Hypothalamus (tissue), 51 donors: ENCODE results near the gene C2CD4C.
"Not testable (repeated sequence)": the region's sequence is repeated elsewhere in the genome, so short reads cannot be mapped to it uniquely, and the experiment has no call there.

ENCODE experiments used
- DNase-seq, 51 donors: peaks; one replicate each; lab custom pipeline; 2025; lab: John Stamatoyannopoulos, UW

The C2CD4C gene

DNA sequence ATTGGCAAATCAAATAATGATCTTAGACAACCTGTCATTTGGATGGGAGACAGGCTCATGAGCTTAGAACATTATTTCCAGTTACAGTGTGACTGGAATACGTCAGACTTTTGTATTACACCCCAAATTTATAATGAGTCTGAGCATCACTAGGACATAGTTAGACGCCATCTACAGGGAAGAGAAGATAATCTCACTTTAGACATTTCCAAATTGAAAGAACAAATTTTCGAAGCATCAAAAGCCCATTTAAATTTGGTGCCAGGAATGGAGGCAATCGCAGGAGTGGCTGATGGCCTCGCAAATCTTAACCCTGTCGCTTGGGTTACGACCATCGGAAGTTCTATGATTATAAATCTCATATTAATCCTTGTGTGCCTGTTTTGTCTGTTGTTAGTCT lies 22.8 kb downstream of the C2CD4C start:
- DNase-seq: not testable (repeated sequence)

- peak in 1 of 51 donors; percentile 10 for DNase-seq
These were observed 24.2 kb downstream of the C2CD4C start for GRCh38 chr19:384799-385169.

DNA sequence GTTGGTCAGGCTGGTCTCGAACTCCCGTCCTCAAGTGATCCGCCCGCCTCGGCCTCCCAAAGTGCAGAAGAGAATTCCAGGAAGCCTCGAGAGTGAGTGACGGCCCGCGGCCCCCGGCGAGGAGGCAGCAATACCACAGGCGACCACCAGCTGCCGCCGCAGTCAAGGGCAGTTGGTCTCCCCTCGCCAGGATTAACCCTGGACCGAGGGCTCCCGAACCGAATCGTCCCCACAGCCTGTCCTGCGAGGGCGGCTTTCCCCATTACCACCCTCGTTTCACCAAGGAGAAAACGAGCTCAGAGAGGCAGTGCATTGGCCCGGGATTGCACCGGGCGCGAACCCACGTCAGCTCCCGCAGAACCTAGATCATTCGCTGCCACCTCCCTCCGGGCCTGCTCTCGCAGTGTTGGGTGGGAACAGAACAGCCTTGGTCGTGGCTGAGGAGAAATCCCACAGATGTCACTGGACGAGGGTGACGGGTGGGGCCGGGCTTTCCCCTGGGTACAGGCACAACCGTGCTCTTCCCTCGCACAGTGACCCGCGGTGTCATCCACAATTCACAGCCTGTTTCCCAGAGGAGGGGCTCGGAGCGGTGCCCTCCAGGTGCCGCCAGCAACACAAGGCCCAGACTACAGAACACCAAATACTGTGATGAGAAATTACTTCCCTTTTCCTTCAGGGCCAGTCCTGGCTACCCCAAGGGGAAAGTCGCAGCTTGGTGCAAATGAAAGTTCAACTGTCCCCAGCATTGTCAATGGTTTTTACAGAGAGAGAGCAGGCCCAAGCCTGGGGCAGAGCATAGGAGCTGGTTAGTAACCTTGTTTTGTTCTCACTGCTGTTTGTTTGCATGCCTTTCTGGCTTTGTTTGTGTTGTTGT lies 24.8 kb downstream of the C2CD4C start:
- DNase-seq: peak in 21 of 51 donors; percentile 4 to 44 (median 22)

DNA sequence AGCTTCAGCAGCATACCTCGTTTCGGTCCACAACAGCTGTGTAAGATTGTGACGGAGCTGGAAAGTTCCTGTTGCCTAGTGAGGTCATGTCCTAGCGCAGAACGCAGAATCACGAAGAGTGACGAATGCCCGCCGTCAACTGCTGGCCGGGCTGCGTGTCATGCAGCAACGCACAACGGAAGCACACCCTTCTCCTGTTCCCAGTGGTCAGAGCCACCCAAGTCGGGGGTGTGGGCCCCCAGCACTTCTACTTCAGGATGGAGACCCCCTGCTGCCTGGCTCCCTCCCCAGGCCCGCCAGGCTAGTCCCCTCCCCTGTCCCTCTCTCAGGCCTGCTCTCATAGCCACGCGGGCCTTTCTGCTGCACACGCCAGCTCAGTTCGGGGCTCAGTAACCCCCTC lies 25.9 kb downstream of the C2CD4C start:
- no peak for DNase-seq

DNA sequence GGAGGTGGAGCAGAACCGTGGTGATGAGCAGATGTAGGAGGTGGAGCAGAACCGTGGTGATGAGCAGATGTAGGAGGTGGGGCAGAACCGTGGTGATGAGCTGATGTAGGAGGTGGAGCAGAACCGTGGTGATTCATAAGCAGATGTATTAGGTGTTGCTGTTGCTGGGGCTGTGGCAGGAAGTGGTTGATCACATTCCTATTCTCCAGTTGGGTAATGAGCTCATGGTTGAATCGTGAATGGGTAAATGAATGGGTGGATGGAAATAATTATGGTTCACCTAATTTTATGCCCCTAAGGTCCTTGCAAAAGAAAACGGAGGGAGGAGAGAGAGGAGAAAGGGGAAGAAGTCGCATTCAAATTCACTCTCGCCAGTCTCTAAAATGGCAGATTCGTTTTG lies 26.4 kb downstream of the C2CD4C start:
- not testable (repeated sequence) for DNase-seq

DNA sequence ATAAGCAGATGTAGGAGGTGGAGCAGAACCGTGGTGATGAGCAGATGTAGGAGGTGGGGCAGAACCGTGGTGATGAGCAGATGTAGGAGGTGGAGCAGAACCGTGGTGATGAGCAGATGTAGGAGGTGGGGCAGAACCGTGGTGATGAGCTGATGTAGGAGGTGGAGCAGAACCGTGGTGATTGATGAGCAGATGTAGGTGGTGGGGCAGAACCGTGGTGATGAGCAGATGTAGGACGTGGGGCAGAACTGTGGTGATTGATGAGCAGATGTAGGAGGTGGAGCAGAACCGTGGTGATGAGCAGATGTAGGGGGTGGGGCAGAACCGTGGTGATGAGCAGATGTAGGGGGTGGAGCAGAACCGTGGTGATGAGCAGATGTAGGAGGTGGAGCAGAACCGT lies 27.0 kb downstream of the C2CD4C start:
- DNase-seq: not testable (repeated sequence)

DNA sequence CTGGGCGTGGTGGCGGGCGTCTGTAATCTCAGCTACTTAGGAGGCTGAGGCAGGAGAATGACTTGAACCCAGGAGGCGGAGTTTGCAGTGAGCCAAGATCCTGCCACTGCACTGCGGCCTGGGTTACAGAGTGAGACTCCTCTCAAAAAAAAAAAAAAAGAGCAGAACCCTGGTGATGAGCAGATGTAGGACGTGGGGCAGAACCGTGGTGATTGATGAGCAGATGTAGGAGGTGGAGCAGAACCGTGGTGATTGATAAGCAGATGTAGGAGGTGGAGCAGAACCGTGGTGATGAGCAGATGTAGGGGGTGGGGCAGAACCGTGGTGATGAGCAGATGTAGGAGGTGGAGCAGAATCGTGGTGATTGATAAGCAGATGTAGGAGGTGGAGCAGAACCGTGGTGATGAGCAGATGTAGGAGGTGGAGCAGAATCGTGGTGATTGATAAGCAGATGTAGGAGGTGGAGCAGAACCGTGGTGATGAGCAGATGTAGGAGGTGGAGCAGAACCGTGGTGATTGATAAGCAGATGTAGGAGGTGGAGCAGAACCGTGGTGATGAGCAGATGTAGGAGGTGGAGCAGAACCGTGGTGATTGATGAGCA lies 28.2 kb downstream of the C2CD4C start:
- DNase-seq: not testable (repeated sequence)

DNA sequence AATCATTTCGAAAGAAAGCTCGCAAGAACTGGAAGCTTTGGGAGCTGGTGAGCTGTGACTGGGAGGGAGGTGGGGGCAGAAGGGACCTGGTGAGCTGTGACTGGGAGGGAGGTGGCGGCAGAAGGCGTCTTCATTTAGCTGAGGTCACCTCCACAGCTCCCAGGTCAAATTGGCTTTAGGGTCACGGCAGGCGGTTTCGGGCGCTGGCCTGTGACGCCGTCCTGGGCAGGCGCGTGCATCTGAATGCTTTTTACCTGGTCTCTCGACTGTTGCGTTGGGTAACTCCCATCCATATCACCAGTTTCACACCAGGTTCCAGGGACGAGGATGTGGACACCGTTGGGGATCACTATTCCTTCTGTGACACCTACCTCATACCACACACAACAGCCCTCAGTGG lies 29.2 kb downstream of the C2CD4C start:
- DNase-seq: no peak

DNA sequence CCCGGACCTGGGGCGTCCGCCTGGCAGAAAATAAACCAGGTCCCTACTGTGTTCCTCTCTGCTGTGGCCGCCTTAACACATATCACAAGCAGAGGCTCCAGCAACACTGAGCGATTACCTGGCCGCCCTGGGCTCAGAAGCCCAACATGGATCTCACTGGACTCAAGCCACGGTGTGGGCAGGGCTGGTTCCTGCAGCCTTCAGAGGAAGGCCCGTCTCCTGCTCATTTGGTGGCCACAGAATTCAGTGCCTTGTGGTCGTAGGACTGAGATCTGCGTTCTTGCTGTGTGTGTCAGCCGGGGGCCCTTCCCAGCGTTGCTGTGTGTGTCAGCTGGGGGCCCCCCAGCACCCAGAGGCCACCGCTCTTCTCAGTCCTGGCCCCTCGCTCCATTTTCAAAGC lies 30.2 kb downstream of the C2CD4C start:
- DNase-seq: no peak

DNA sequence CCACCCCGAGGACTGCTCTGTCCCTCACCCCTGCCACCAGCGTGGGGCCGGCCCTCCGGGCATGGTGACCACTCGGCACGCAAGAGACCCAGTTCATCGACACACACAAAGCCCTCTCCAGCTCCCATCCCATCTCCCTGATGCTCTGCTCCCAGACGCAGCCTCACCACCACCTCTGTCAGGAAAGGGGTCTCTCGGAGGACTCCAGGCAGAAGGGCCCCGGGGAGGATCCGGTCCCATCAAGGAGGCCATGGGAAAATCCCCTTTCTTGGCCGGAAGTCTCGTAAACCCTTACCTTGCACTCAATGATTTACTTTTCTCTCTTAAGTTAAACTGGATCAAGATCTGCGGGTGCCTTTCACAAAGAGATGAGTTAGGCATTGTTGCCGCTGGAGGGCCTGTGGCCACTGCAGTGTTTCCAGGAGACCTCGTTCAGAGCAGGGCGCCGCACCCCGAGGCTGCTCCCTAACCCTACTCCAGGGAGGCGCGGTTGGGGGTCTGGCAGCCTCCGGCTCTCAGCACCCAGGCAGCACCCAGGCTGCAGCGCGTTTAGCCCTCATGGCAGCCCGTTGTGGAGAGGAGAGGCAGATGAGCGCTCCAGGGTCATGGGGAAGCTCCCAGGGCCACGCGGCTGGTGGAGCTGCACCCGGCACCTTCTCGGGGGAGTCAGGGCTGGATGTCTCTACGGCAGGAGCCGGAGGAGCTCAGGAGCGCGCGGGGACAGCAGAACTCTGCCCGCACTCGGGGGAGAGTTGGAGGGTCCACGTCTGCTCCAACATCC lies 31.0 kb downstream of the C2CD4C start:
- no peak for DNase-seq

DNA sequence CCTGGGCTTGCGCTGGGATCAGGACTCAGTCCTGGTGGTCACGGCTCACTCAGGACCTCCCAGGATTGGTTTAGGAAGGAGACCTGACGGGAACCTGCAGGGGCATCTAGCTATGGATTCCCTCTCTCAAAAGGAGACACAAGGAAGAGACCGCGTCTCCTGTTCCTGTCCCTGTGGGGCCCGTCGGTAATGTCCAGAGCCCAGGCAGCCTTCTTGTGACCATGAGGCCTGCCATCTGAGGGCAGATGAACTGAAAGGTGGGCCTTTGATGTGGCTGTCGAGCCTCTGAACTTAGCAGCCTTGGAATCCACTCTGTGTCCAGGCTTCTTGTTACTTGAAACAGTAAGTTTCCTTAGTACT lies 32.9 kb downstream of the C2CD4C start:
- no peak for DNase-seq

GRCh38 chr19:375395-376110 lies 33.4 kb downstream of the C2CD4C start:
- no peak for DNase-seq

DNA sequence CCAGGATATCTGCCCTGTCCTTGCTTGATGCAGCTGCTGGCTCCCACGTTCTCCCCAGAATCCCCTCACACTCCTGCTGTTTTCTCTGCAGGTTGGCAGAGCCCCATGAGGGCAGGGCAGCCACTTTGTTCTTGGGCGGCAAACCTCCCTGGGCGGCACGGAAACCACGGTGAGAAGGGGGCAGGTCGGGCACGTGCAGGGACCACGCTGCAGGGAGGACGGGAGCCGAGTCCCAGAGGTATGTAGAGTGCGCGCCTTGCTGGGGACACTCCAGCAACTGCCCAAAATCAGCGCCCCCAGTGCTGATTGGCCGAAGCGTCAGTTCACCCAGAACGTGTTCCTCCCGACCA lies 34.1 kb downstream of the C2CD4C start:
- DNase-seq: no peak

- DNase-seq: no peak
These were observed 34.6 kb downstream of the C2CD4C start for GRCh38 chr19:374183-374885.

- DNase-seq: no peak
These were observed 35.4 kb downstream of the C2CD4C start for GRCh38 chr19:373391-374182.

GRCh38 chr19:372306-372890 lies 36.5 kb downstream of the C2CD4C start:
- DNase-seq: peak in 8 of 51 donors; percentile 4 to 28 (median 12)

DNA sequence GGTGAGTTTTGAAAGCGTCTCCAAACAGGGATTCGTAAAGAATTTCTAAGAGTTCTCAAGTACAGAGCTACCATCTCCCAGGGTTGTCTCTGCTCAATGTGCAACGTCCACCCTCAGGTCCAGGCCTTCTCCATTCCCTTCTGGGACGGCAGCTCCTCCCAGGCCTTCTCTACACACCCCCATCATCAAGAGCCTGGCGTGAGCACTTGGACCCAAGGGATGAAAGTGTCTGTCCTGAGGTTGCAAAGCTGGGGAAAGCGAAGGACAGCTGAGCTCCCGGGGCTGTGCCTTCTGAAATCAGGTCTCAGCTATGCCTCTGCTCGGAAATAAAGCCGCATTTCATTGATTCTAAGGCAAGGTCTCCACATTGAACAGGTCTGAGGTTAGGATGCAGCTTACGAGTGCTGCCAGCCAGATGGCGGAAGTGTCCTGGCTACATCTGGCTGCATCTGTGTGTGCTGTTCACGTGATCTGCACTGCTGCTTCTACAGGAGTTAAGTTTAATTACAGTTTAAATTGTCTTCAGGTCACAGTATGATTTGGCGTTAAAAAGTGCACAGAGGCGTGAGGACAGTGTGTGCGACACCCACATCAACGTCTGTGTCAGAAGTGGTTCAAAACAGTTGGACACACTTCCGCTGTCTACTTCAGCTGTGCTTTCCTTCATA lies 37.3 kb downstream of the C2CD4C start:
- no peak for DNase-seq

- DNase-seq: no peak
These were observed 38.2 kb downstream of the C2CD4C start for GRCh38 chr19:370641-371330.
